Measurements from ENCODE around the gene KLHL29. TPM values are rescaled to one million over a fixed set of nuclear protein-coding genes. Genes with fewer than 3 reads are reported as not detected.

KLHL29 gene
- total and polyA plus RNA-seq, 8 donors = 1.8 to 10.5 (median 2.8) TPM

DNA sequence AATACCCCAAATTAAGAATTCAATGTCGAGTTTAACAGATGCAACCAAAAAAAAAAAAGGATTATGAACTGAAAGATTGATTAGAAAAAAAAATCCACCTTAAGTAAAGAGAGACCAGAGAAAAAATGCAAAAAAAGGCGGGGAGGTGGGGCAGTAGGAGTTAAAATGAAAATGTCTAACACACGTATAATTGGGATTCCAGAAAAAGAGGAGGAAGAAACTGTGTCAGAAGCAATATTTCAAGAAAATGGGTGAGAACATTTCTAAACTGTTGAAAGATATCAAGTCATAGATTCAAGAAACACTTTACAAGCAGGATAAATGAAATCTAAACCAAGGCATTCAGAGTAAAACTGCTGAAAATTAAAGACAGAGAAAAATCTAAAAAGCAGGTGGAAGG lies 226.9 kb downstream of the KLHL29 start:
- TF ChIP-seq, protein P1, sequence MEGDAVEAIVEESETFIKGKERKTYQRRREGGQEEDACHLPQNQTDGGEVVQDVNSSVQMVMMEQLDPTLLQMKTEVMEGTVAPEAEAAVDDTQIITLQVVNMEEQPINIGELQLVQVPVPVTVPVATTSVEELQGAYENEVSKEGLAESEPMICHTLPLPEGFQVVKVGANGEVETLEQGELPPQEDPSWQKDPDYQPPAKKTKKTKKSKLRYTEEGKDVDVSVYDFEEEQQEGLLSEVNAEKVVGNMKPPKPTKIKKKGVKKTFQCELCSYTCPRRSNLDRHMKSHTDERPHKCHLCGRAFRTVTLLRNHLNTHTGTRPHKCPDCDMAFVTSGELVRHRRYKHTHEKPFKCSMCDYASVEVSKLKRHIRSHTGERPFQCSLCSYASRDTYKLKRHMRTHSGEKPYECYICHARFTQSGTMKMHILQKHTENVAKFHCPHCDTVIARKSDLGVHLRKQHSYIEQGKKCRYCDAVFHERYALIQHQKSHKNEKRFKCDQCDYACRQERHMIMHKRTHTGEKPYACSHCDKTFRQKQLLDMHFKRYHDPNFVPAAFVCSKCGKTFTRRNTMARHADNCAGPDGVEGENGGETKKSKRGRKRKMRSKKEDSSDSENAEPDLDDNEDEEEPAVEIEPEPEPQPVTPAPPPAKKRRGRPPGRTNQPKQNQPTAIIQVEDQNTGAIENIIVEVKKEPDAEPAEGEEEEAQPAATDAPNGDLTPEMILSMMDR (IDR thresholded peaks at IDR 0.05) = no peak
- Histone ChIP-seq H3K9me3 (peaks cover 0 to 15% of the 10 kb centered on the region in 2 donors), H3K27ac (no peak overlapping the region), H3K36me3 (no peaks in the 10 kb centered on the region), H3K4me1 (no peaks in the 10 kb centered on the region), H3K4me3 (no peak overlapping the region), H3K27me3 (peaks cover 0 to 6% of the 10 kb centered on the region in 2 donors)
- ATAC-seq (no peak), DNase-seq (no peak)
- intact Hi-C loops (cut with DNase I) = no loop called here

DNA sequence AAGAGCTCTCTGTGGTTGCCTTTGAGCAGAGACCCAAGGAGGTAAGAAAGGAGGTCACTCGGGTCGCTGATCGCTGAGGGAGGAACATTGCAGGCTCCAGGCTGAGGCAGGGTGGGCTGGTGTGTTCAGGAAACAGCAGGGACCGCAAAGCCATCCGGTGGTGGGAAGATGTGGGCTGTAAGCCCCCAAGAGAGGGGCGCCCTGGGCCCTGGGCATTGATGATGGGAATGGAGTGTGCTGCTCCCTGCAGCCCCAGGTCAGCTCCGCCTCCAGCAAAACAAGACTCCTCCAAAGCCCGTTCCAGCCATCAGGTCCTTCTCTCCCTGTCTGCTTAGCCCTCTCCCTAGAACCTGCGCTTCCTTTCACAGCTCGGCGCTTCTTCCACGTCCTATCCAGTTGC lies 229.7 kb downstream of the KLHL29 start:
- peaks cover 0 to 11% of the 10 kb centered on the region in 2 donors for H3K9me3 ChIP-seq
- ATAC-seq (no peak), DNase-seq (no peak)
- peaks cover 4 to 8% of the 10 kb centered on the region in 2 donors for H3K4me1 ChIP-seq
- H3K27ac ChIP-seq = no peak overlapping the region
- peaks cover 0 to 6% of the 10 kb centered on the region in 2 donors for H3K27me3 ChIP-seq
- no peaks in the 10 kb centered on the region for H3K36me3 ChIP-seq
- TF ChIP-seq, protein P1 (IDR thresholded peaks at IDR 0.05) = no peak
- intact Hi-C loops (cut with DNase I) = no loop called here
- no peak overlapping the region for H3K4me3 ChIP-seq

DNA sequence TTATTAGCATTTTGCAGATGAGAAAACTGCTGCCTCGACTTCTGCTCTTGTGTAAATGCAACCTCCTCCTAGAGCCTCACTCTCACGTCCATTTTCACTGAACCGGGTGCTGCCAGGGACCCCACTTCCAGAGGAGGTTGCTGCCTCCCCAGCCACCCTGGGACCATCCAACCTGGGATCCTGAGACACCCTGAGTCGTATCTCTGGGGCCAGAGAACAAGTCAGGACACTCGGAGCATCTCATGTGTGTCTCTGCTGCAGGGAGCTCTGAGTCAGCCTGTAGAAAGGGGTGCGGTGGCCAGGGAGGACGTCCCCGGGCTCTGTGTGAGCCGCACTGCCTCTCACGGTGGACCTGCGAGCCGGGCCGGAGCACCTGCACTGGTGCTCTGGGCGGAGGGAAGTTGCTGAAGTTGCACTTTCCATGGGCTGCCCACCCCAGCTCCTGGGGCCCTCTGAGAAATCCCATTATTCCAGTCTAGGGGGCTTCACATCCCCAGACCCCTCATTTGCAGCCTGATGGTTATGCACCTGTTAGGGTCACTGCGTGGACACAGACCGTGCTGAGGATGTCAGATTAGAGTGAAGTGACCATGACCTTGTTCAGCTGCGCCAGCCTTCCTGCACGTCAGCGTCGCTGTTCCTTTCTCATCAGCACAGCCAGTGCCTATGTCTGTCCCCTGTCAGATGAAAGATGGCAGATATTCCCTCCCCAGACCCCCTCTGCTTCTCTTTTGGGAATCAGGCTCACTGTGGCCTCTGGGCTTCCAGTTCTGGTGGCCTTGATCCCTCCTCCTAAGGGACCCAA lies 230.4 kb downstream of the KLHL29 start:
- peaks cover 0 to 11% of the 10 kb centered on the region in 2 donors for H3K9me3 ChIP-seq
- DNase-seq (no peak), ATAC-seq (no peak)
- intact Hi-C loops (cut with DNase I) = no loop called here
- no peak overlapping the region for H3K27ac ChIP-seq
- TF ChIP-seq, protein P1 (IDR thresholded peaks at IDR 0.05) = no peak
- peaks cover 4 to 8% of the 10 kb centered on the region in 2 donors for H3K4me1 ChIP-seq
- no peak overlapping the region for H3K4me3 ChIP-seq
- peaks cover 0 to 6% of the 10 kb centered on the region in 2 donors for H3K27me3 ChIP-seq
- no peaks in the 10 kb centered on the region for H3K36me3 ChIP-seq

DNA sequence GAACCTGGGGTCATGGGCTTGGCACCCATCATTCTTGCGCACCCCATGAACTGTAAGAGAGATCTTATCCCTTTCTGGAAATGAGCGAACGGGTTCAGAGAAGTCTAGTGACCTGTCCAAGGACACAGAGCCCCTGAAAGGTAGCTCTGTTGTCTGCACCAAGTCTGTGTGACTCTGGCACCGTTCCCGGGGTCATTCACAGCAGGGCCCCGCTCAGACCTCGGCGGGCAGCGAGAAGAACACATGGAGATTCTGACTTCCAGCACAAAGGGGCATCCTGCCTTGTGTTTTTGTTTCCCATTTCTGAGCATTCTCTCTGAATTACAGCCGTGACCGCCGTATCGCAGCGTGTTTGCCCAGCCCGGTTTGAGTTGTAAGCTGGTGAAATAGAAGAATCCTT lies 231.7 kb downstream of the KLHL29 start:
- DNase-seq (no peak), ATAC-seq (peak; percentile 5)
- peaks cover 0 to 2% of the 10 kb centered on the region in 2 donors for H3K9me3 ChIP-seq
- intact Hi-C loops (cut with DNase I) = no loop called here
- peaks cover 0 to 6% of the 10 kb centered on the region in 2 donors for H3K27me3 ChIP-seq
- TF ChIP-seq, protein P1 (IDR thresholded peaks at IDR 0.05) = no peak
- H3K4me3 ChIP-seq = no peak overlapping the region
- peaks cover 4 to 8% of the 10 kb centered on the region in 2 donors for H3K4me1 ChIP-seq
- H3K27ac ChIP-seq = peak overlapping the region in 1 of 2 donors; percentile 79
- no peaks in the 10 kb centered on the region for H3K36me3 ChIP-seq

DNA sequence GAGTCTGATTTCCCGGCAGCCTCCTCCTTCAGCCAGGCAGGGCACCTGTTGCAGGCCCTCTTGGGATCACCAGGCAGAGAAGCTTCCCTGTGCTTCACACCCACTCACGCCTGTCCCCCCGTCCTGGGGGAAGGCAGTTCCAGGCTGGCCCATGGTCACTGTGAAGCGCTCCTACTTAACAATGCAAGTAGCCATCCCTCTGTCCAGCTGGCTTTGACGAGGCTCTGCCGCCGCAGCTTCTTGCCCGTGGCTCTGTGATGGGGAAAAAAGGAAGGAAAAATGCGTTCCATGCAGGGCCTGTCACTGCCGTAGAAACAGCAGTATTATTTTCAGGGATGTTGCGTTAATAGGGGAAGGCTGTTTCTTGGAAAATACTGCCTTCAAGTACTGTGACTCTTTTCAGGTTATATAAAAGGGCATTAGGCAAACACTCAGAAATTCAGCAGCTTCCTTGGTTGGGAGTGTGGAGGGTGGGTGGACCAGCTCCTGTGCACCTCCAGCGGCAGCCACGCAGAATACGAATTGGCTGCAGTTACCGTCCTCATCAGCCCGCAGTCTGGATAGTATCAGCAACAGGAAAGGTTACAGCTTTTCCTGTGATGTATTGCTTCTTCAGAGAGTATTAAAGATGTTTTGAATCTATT lies 232.3 kb downstream of the KLHL29 start:
- H3K4me3 ChIP-seq = no peak overlapping the region
- no peaks in the 10 kb centered on the region for H3K36me3 ChIP-seq
- peak; percentile 94 for ATAC-seq
- H3K4me1 ChIP-seq = peaks cover 4 to 8% of the 10 kb centered on the region in 2 donors
- TF ChIP-seq, protein P1 (IDR thresholded peaks at IDR 0.05) = peak; percentile 24 to 27
- H3K27ac ChIP-seq = peak overlapping the region; percentile 20 to 79
- peak in 3 of 4 donors; percentile 51 to 80 (median 61) for DNase-seq
- intact Hi-C loops (cut with DNase I) = no loop called here
- peaks cover 0 to 6% of the 10 kb centered on the region in 2 donors for H3K27me3 ChIP-seq
- no peaks in the 10 kb centered on the region for H3K9me3 ChIP-seq
